GM12878 (cell line): ENCODE results near the gene FOXP1. TPM values are rescaled to one million over a fixed set of nuclear protein-coding genes. Genes with fewer than 3 reads are reported as not detected.

ENCODE experiments used
- ATAC-seq: fragments of 200-7000 bp; cut with Tn5 transposase; 3 replicates; pipeline ENCODE4 v1.9.1; 2020; ENCODE audit warnings: mild to moderate bottlenecking, moderate library complexity
- BruUV-seq: library from RNA; stranded (reverse); fragments of 400-500 nt; replicated peaks from 2 replicates; lab custom pipeline; 2021; lab: Mats Ljungman, UMichigan
- CTCF ChIA-PET: fragments of 300-600 bp; sonication (Branson Sonifier 250); formaldehyde crosslinking; extraction: SDS; loops from one replicate; lab custom pipeline; 2021; ENCODE audit warnings: inconsistent platforms; lab: Yijun Ruan, JAX
- POLR2A ChIA-PET: fragments of 350-600 bp; formaldehyde crosslinking; extraction: SDS; loops from one replicate; lab custom pipeline; 2021; ENCODE audit warnings: inconsistent platforms; lab: Charles Lee
- RAD21 ChIA-PET: fragments of 300-600 bp; sonication (Branson Sonifier 250); formaldehyde crosslinking; loops from one replicate; lab custom pipeline; 2023; ENCODE audit warnings: antibody characterized with exemption; ENCODE audit not compliant: unreplicated experiment; lab: Charles Lee
- SMC1A ChIA-PET: fragments of 300-600 bp; sonication (Branson Sonifier 250); formaldehyde crosslinking; loops from one replicate; lab custom pipeline; 2023; ENCODE audit not compliant: unreplicated experiment, uncharacterized antibody; lab: Charles Lee
- DNase-seq: peaks from one replicate; pipeline ENCODE4 v3.0.0-alpha.2; 2011; ENCODE audit warnings: low read depth, low spot score
- FAIRE-seq: peaks from 3 replicates; lab custom pipeline; 2011; peaks lifted over from hg19 to GRCh38; lab: Jason Lieb, UNC
- H2AFZ ChIP-seq: 2 replicates; pipeline ENCODE4 v1.6.0; 2011; ENCODE audit warnings: low read depth, low read length, control low read depth; ENCODE audit not compliant: control insufficient read depth
- H3K27ac ChIP-seq: 2 replicates; pipeline ENCODE4 v1.5.1; 2011; ENCODE audit warnings: control low read depth; ENCODE audit not compliant: control insufficient read depth, insufficient read depth
- H3K27me3 ChIP-seq, 2 experiments: replicated peaks in 1 of 2; 2 replicates each; pipeline versions ENCODE4 v1.6.0 to v1.6.1; 2011; ENCODE audit warnings: low read length in 1 of 2; ENCODE audit not compliant: control insufficient read depth in 2 of 2, insufficient read depth in 2 of 2
- H3K36me3 ChIP-seq, 2 experiments: 2 replicates each; pipeline ENCODE4 v1.5.1; 2011; ENCODE audit warnings: low read length in 1 of 2; ENCODE audit not compliant: control insufficient read depth in 2 of 2, insufficient read depth in 2 of 2
- H3K4me1 ChIP-seq: 2 replicates; pipeline ENCODE4 v1.6.1; 2011; ENCODE audit warnings: mild to moderate bottlenecking, low read length, moderate library complexity, mixed read lengths; ENCODE audit not compliant: control insufficient read depth, insufficient read depth
- H3K4me2 ChIP-seq: 2 replicates; pipeline ENCODE4 v1.6.0; 2011; ENCODE audit warnings: control low read depth; ENCODE audit not compliant: control insufficient read depth, insufficient read depth
- H3K4me3 ChIP-seq: fragments of 200-600 bp; sonication (generic); 2 replicates; pipeline ENCODE4 v1.5.1; 2016
- H3K79me2 ChIP-seq: 2 replicates; pipeline ENCODE4 v1.6.0; 2011; ENCODE audit warnings: low read length; ENCODE audit not compliant: control insufficient read depth, insufficient read depth
- H3K9ac ChIP-seq: 2 replicates; pipeline ENCODE4 v1.8.0; 2011; ENCODE audit warnings: low read length, control low read depth, mixed read lengths; ENCODE audit not compliant: control insufficient read depth, insufficient read depth
- H3K9me3 ChIP-seq: replicated peaks from 3 replicates; pipeline ENCODE4 v1.5.1; 2011; ENCODE audit warnings: mild to moderate bottlenecking, low read length; ENCODE audit not compliant: control insufficient read depth, insufficient read depth
- H4K20me1 ChIP-seq: 2 replicates; pipeline ENCODE4 v1.6.0; 2011; ENCODE audit not compliant: control insufficient read depth, insufficient read depth
- ATF3 ChIP-seq: IDR thresholded peaks from 2 replicates; pipeline ENCODE4 v1.6.1; 2011; ENCODE audit warnings: low read depth, mild to moderate bottlenecking, low read length, moderate library complexity, borderline replicate concordance; ENCODE audit errors: extremely low read depth
- ELK1 ChIP-seq: IDR thresholded peaks from 2 replicates; pipeline ENCODE4 v1.6.1; 2012; ENCODE audit warnings: low read depth, low read length, improper control_type of control experiment
- FOXM1 ChIP-seq: IDR thresholded peaks from 2 replicates; pipeline ENCODE4 v1.6.1; 2012; ENCODE audit warnings: low read depth, mild to moderate bottlenecking, inconsistent platforms, low read length, moderate library complexity
- HDAC6 ChIP-seq: fragments of 200-600 bp; sonication (generic); IDR thresholded peaks from one replicate; pipeline ENCODE4 v1.8.0; 2017; ENCODE audit warnings: antibody characterized with exemption; ENCODE audit not compliant: unreplicated experiment
- MXI1 ChIP-seq: fragments of 150-350 bp; IDR thresholded peaks from 2 replicates; pipeline ENCODE4 v1.6.1; 2011; ENCODE audit warnings: low read depth, mild to moderate bottlenecking, inconsistent platforms, low read length, improper control_type of control experiment
- NBN ChIP-seq: fragments of 450-650 bp; IDR thresholded peaks from 2 replicates; pipeline ENCODE4 v1.6.1; 2016
- POLR2AphosphoS2 ChIP-seq: IDR thresholded peaks from 2 replicates; pipeline ENCODE4 v1.6.1; 2011; ENCODE audit warnings: low read depth, mild to moderate bottlenecking, low read length, improper control_type of control experiment, moderate library complexity
- SIN3A ChIP-seq: IDR thresholded peaks from 2 replicates; pipeline ENCODE4 v1.6.1; 2012; ENCODE audit warnings: low read depth, low read length, improper control_type of control experiment
- SMC3 ChIP-seq: IDR thresholded peaks from 2 replicates; pipeline ENCODE4 v1.6.1; 2011; ENCODE audit warnings: low read length, improper control_type of control experiment, borderline replicate concordance
- SP1 ChIP-seq: IDR thresholded peaks from one replicate; pipeline ENCODE4 v1.6.1; 2011; ENCODE audit warnings: low read depth, low read length
- ZBTB11 ChIP-seq: fragments of 450-650 bp; formaldehyde crosslinking; IDR thresholded peaks from 2 replicates; pipeline ENCODE4 v1.5.0; 2022; ENCODE audit warnings: mild to moderate bottlenecking, missing genetic modification characterization
- ZNF384 ChIP-seq: IDR thresholded peaks from 2 replicates; pipeline ENCODE4 v1.6.1; 2012; ENCODE audit warnings: low read depth, mild to moderate bottlenecking, low read length, improper control_type of control experiment, borderline replicate concordance
- WGBS: methylation state at CpG from one replicate; pipeline ENCODE4 v1.1.6; 2016; ENCODE audit warnings: low lambda C conversion rate; ENCODE audit not compliant: insufficient replicate concordance, insufficient coverage; ENCODE audit errors: missing lambda C conversion rate; 5-methylcytosine and 5-hydroxymethylcytosine counted together
- in situ Hi-C: fragments of 300-500 bp; cut with MboI; formaldehyde crosslinking; loops from 9 replicates; pipeline ENCODE4 v1.14.3; 2018; ENCODE audit warnings: mixed read lengths
- intact Hi-C: fragments of 100-400 bp; cut with micrococcal nuclease; formaldehyde crosslinking; loops from one replicate; pipeline ENCODE4 v1.14.2; 2022; ENCODE audit not compliant: unreplicated experiment
- polyA plus RNA-seq, 11 experiments: library from polyadenylated mRNA; depleted of rRNA in 4 of 11; unstranded in 6 of 11; stranded (reverse) in 5 of 11; fragments of >200 nt; fragmentation: Nextera tagmentation in 4 of 11; fragmentation: Illumina TruSeq in 1 of 11; extraction: Ambion mirVana in 4 of 11; extraction: Trizol in 1 of 11; gene quantifications; 1 replicate in 1 of 11; 2 replicates in 10 of 11; pipeline versions ENCODE4 v1.2.1 to v1.2.3, GENCODE V29; 2011 to 2016; ENCODE audit warnings: inconsistent platforms in 2 of 11, missing spikeins in 2 of 11, low read depth in 1 of 11
- total RNA-seq, 4 experiments: library from RNA; depleted of rRNA in 3 of 4; stranded (reverse); fragments of >200 nt in 3 of 4; fragmentation: Illumina TruSeq in 1 of 4; extraction: Trizol in 1 of 4; gene quantifications; 2 replicates each; pipeline versions ENCODE4 v1.2.1 to v1.2.3, GENCODE V29; 2013 to 2021
- TF ChIP-seq, protein P1 (sequence below): fragments of 450-650 bp; IDR thresholded peaks from 2 replicates; pipeline ENCODE4 v1.6.1; 2014; ENCODE audit warnings: mild to moderate bottlenecking
- TF ChIP-seq, protein P2 (sequence below): fragments of 450-650 bp; IDR thresholded peaks from 2 replicates; pipeline ENCODE4 v1.6.1; 2016; ENCODE audit warnings: mild to moderate bottlenecking, moderate library complexity, borderline replicate concordance

The FOXP1 gene
- total and polyA plus RNA-seq, 10 of the 15 experiments (the other 5 are each of a cell fraction or from before 2014, with no cell fraction given), result 0.05 to 1.6 (median 0.20) TPM; not detected in 1

GRCh38 chr3:71061037-71061436 lies 522.5 kb downstream of the FOXP1 start:
- ChIA-PET SMC1A (interaction anchor here (1.1 to 1.8 kb wide), 2 partner anchors 8 to 54 kb away, joined by 3 to 4 read pairs; no protein-coding TSS in a partner anchor), RAD21 (no interaction called here), POLR2A (interaction anchor here (0.6 kb wide), 1 partner anchor 449 kb away, joined by 3 read pairs; no protein-coding TSS in a partner anchor), CTCF (interaction anchor here (1.4 kb wide), 1 partner anchor 10 kb away, joined by 4 read pairs; no protein-coding TSS in a partner anchor)
- H3K27ac ChIP-seq, result no peak overlapping the region
- 14% methylated on average over 4 of the region's 4 CpGs for WGBS
- H3K4me1 ChIP-seq, result peaks cover 8% of the 10 kb centered on the region; the same call in 1 of the 2 replicates
- H3K4me2 ChIP-seq, result no peak overlapping the region
- peaks cover 7 to 8% of the 10 kb centered on the region in 2 experiments; a peak in 3 of 4 replicates for H3K27me3 ChIP-seq
- in situ Hi-C loops, result no loop called here
- no peaks in the 10 kb centered on the region for H3K36me3 ChIP-seq
- no peak overlapping the region for H2AFZ ChIP-seq
- FAIRE-seq (no peak), DNase-seq (no peak), ATAC-seq (no peak)
- no peaks in the 10 kb centered on the region; the same call in 2 of the 3 replicates for H3K9me3 ChIP-seq
- H3K9ac ChIP-seq, result no peak overlapping the region
- BruUV-seq, result no TSS peak
- no peak overlapping the region for H3K4me3 ChIP-seq
- intact Hi-C loops, result no loop called here
- no peaks in the 10 kb centered on the region for H3K79me2 ChIP-seq
- H4K20me1 ChIP-seq, result no peaks in the 10 kb centered on the region
- TF ChIP-seq SIN3A (no peak), HDAC6 (no peak), ZNF384 (no peak), ATF3 (no peak), ELK1 (no peak), FOXM1 (no peak), POLR2AphosphoS2 (no peak), SP1 (no peak), NBN (no peak), SMC3 (no peak), ZBTB11 (CRISPR knock-in tag) (no peak), MXI1 (no peak)
- TF ChIP-seq, protein P1, sequence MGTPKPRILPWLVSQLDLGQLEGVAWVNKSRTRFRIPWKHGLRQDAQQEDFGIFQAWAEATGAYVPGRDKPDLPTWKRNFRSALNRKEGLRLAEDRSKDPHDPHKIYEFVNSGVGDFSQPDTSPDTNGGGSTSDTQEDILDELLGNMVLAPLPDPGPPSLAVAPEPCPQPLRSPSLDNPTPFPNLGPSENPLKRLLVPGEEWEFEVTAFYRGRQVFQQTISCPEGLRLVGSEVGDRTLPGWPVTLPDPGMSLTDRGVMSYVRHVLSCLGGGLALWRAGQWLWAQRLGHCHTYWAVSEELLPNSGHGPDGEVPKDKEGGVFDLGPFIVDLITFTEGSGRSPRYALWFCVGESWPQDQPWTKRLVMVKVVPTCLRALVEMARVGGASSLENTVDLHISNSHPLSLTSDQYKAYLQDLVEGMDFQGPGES, result no peak
- TF ChIP-seq, protein P2, sequence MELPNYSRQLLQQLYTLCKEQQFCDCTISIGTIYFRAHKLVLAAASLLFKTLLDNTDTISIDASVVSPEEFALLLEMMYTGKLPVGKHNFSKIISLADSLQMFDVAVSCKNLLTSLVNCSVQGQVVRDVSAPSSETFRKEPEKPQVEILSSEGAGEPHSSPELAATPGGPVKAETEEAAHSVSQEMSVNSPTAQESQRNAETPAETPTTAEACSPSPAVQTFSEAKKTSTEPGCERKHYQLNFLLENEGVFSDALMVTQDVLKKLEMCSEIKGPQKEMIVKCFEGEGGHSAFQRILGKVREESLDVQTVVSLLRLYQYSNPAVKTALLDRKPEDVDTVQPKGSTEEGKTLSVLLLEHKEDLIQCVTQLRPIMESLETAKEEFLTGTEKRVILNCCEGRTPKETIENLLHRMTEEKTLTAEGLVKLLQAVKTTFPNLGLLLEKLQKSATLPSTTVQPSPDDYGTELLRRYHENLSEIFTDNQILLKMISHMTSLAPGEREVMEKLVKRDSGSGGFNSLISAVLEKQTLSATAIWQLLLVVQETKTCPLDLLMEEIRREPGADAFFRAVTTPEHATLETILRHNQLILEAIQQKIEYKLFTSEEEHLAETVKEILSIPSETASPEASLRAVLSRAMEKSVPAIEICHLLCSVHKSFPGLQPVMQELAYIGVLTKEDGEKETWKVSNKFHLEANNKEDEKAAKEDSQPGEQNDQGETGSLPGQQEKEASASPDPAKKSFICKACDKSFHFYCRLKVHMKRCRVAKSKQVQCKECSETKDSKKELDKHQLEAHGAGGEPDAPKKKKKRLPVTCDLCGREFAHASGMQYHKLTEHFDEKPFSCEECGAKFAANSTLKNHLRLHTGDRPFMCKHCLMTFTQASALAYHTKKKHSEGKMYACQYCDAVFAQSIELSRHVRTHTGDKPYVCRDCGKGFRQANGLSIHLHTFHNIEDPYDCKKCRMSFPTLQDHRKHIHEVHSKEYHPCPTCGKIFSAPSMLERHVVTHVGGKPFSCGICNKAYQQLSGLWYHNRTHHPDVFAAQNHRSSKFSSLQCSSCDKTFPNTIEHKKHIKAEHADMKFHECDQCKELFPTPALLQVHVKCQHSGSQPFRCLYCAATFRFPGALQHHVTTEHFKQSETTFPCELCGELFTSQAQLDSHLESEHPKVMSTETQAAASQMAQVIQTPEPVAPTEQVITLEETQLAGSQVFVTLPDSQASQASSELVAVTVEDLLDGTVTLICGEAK, result no peak
